IMR-90 (cell line): Measurements from ENCODE around the gene SAA4. TPM values are rescaled to one million over a fixed set of nuclear protein-coding genes. Genes with fewer than 3 reads are reported as not detected.

ENCODE experiments used
- microRNA-seq, 2 experiments: library from miRNA; stranded (forward) in 1 of 2; unstranded in 1 of 2; fragments of 10-50 nt in 1 of 2; fragments of <30 nt in 1 of 2; gene quantifications in 1 of 2; microRNA quantifications in 1 of 2; one replicate each; pipeline versions ENCODE3 to v1.1.0; 2013 to 2020; ENCODE audit not compliant: insufficient read depth in 1 of 2, insufficient read length in 1 of 2, unreplicated experiment in 1 of 2
- polyA plus RNA-seq, 3 experiments: library from polyadenylated mRNA; depleted of rRNA; stranded (reverse); fragments of >200 nt; gene quantifications; 2 replicates each; pipeline ENCODE4 v1.2.3, GENCODE V29; 2012; ENCODE audit warnings: low replicate concordance in 1 of 3
- small RNA-seq, 5 experiments: library from RNA; depleted of rRNA; stranded (forward); fragments of <200 nt; gene quantifications; one replicate each; pipeline ENCODE3, GENCODE V24; 2012
- total RNA-seq: library from RNA; depleted of rRNA; stranded (reverse); fragments of >200 nt; gene quantifications from 2 replicates; pipeline ENCODE4 v1.2.3, GENCODE V29; 2012; rRNA removed

Gene SAA4
- total and polyA plus RNA-seq, 2 of the 4 experiments (the other 2 are of a cell fraction) = not detected

Small RNAs within 50 kb of the gene (microRNA-seq; reads per million reads assigned to microRNA genes)
- gene RNA5SP333 (ENCODE audit: insufficient read depth, insufficient read length) (not detected), gene RNA5SP334 (ENCODE audit: insufficient read depth, insufficient read length) (not detected)

Small RNAs within 50 kb of the gene (small RNA-seq; reads per million reads assigned to genes)
- gene RNA5SP333 (0 reads per million in 5 experiments), gene RNA5SP334 (0 reads per million in 5 experiments)

Other genes starting within 250 kb of the SAA4 start
- gene SERGEF, start 223.8 kb downstream of the SAA4 start, total RNA-seq = 18.1 and 19.4 TPM in 2 replicates
- 12.2 and 12.9 TPM in 2 replicates for gene SERGEF, start 223.8 kb downstream of the SAA4 start, polyA plus RNA-seq (2012; rRNA removed)
- gene TPH1, start 190.5 kb downstream of the SAA4 start, total RNA-seq = under 0.01 TPM in 2 replicates
- gene TPH1, start 190.5 kb downstream of the SAA4 start, polyA plus RNA-seq (2012; rRNA removed) = 0.01 and 0.07 TPM in 2 replicates
- gene SAAL1, start 130.7 kb downstream of the SAA4 start, total RNA-seq = 12.5 and 21.1 TPM in 2 replicates
- 12.5 and 12.8 TPM in 2 replicates for gene SAAL1, start 130.7 kb downstream of the SAA4 start, polyA plus RNA-seq (2012; rRNA removed)
- gene MRGPRX3, start 104.2 kb downstream of the SAA4 start, total RNA-seq = not detected in 2 replicates
- gene MRGPRX3, start 104.2 kb downstream of the SAA4 start, polyA plus RNA-seq (2012; rRNA removed) = not detected in 2 replicates
- under 0.01 TPM in 1 of 2 replicates, not detected in the other for gene MRGPRX4, start 64.0 kb downstream of the SAA4 start, total RNA-seq
- 0.05 TPM in 1 of 2 replicates, not detected in the other for gene MRGPRX4, start 64.0 kb downstream of the SAA4 start, polyA plus RNA-seq (2012; rRNA removed)
- gene SAA2, start 11.9 kb upstream of the SAA4 start, total RNA-seq = not detected in 2 replicates
- gene SAA2, start 11.9 kb upstream of the SAA4 start, polyA plus RNA-seq (2012; rRNA removed) = not detected in 2 replicates
- gene SAA1, start 29.5 kb upstream of the SAA4 start, total RNA-seq = not detected in 2 replicates
- gene SAA1, start 29.5 kb upstream of the SAA4 start, polyA plus RNA-seq (2012; rRNA removed) = not detected in 2 replicates
- 28.3 and 34.7 TPM in 2 replicates for gene HPS5, start 85.3 kb upstream of the SAA4 start, total RNA-seq
- 6.2 and 7.9 TPM in 2 replicates for gene HPS5, start 85.3 kb upstream of the SAA4 start, polyA plus RNA-seq (2012; rRNA removed)
- 67.0 and 72.8 TPM in 2 replicates for gene GTF2H1, start 85.8 kb upstream of the SAA4 start, total RNA-seq
- 20.7 and 25.0 TPM in 2 replicates for gene GTF2H1, start 85.8 kb upstream of the SAA4 start, polyA plus RNA-seq (2012; rRNA removed)
- gene LDHA, start 157.8 kb upstream of the SAA4 start, total RNA-seq = 1,735 and 2,567 TPM in 2 replicates
- gene LDHA, start 157.8 kb upstream of the SAA4 start, polyA plus RNA-seq (2012; rRNA removed) = 1,293 and 1,813 TPM in 2 replicates
- gene LDHC, start 175.5 kb upstream of the SAA4 start, total RNA-seq = not detected in 2 replicates
- gene LDHC, start 175.5 kb upstream of the SAA4 start, polyA plus RNA-seq (2012; rRNA removed) = not detected in 2 replicates
- not detected in 2 replicates for gene LDHAL6A, start 219.1 kb upstream of the SAA4 start, total RNA-seq
- gene LDHAL6A, start 219.1 kb upstream of the SAA4 start, polyA plus RNA-seq (2012; rRNA removed) = not detected in 2 replicates